ENCODE results near the gene DYNLL1.
"Not testable (repeated sequence)": the region's sequence is repeated elsewhere in the genome, so short reads cannot be mapped to it uniquely, and the experiment has no call there.

GRCh38 chr12:120452524-120452923, 43.4 kb upstream of the DYNLL1 start:
- TF ChIP-seq, protein P1, sequence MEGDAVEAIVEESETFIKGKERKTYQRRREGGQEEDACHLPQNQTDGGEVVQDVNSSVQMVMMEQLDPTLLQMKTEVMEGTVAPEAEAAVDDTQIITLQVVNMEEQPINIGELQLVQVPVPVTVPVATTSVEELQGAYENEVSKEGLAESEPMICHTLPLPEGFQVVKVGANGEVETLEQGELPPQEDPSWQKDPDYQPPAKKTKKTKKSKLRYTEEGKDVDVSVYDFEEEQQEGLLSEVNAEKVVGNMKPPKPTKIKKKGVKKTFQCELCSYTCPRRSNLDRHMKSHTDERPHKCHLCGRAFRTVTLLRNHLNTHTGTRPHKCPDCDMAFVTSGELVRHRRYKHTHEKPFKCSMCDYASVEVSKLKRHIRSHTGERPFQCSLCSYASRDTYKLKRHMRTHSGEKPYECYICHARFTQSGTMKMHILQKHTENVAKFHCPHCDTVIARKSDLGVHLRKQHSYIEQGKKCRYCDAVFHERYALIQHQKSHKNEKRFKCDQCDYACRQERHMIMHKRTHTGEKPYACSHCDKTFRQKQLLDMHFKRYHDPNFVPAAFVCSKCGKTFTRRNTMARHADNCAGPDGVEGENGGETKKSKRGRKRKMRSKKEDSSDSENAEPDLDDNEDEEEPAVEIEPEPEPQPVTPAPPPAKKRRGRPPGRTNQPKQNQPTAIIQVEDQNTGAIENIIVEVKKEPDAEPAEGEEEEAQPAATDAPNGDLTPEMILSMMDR (IDR thresholded peaks at IDR 0.05) = not testable (repeated sequence)
- not testable (repeated sequence) for TF ChIP-seq POLR2AphosphoS5, POLR2A (IDR thresholded peaks at IDR 0.05)

Measured in gastroesophageal sphincter (tissue), 3 donors.